Adrenal gland (tissue), 5 donors: ENCODE results near the gene VAX1.

Experiments
- POLR2A ChIP-seq, 2 donors: fragments of 450-650 bp; IDR thresholded peaks; one replicate each; pipeline ENCODE4 v1.6.1; 2017; ENCODE audit warnings: antibody characterized with exemption in 2 of 2, mild to moderate bottlenecking in 2 of 2, moderate library complexity in 1 of 2
- TF ChIP-seq, protein P1 (sequence below), 6 experiments: fragments of 450-650 bp in 4 of 6; fragments of 200-600 bp in 2 of 6; sonication (generic) in 1 of 6; IDR thresholded peaks; 1 replicate in 5 of 6; 2 replicates in 1 of 6; pipeline versions ENCODE4 v1.5.1 to v1.8.0; 2016 to 2021; ENCODE audit warnings: antibody characterized with exemption in 6 of 6, mild to moderate bottlenecking in 2 of 6, moderate library complexity in 1 of 6
- donor health status: DM: no; HTN: no; CAD: no.

DNA sequence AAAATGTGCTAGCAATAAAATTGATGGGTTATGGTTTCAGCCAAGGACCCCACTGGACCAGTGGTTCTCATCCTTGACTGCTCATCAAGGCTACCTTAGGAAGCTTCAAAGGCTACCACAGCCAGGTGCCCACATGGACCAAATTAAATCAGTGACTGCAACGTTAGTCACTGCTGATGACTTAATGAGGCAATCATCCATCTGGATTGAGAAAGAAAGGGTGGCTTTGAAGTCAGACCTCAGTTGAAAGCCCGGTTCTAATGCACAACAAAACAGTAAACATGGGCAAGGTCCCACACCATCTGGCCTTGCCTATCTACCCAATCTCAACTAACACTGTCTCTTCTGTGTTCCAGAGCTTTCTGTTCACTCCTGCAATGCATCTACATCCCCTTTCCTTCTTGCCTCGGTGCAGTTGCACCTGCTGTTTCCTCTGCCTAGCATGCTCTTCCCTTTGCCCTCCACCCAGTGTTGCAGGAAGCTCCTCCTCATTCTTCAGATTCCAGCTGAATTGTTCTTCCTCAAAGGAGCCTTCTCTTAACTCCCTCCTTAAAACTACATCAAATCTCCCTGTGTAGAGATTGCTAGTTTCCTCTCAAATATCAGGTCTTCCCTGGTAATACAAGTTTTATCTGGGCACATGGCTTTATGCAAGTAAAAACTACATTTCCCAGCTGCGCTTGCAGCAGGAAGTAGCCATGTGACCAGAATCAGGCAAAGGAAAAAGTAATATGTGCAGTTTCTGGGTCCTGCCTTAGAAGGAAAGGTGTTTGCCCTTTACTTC lies 49.0 kb upstream of the VAX1 start:
- TF ChIP-seq, protein P1, sequence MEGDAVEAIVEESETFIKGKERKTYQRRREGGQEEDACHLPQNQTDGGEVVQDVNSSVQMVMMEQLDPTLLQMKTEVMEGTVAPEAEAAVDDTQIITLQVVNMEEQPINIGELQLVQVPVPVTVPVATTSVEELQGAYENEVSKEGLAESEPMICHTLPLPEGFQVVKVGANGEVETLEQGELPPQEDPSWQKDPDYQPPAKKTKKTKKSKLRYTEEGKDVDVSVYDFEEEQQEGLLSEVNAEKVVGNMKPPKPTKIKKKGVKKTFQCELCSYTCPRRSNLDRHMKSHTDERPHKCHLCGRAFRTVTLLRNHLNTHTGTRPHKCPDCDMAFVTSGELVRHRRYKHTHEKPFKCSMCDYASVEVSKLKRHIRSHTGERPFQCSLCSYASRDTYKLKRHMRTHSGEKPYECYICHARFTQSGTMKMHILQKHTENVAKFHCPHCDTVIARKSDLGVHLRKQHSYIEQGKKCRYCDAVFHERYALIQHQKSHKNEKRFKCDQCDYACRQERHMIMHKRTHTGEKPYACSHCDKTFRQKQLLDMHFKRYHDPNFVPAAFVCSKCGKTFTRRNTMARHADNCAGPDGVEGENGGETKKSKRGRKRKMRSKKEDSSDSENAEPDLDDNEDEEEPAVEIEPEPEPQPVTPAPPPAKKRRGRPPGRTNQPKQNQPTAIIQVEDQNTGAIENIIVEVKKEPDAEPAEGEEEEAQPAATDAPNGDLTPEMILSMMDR (IDR thresholded peaks at IDR 0.05), result no peak
- no peak for TF ChIP-seq POLR2A (IDR thresholded peaks at IDR 0.05)
